Measurements from ENCODE around the gene PTPRK. TPM values are rescaled to one million over a fixed set of nuclear protein-coding genes. Genes with fewer than 3 reads are reported as not detected.

The PTPRK gene
- total RNA-seq, 1 experiment from 2014 or later: 89.3 TPM

DNA sequence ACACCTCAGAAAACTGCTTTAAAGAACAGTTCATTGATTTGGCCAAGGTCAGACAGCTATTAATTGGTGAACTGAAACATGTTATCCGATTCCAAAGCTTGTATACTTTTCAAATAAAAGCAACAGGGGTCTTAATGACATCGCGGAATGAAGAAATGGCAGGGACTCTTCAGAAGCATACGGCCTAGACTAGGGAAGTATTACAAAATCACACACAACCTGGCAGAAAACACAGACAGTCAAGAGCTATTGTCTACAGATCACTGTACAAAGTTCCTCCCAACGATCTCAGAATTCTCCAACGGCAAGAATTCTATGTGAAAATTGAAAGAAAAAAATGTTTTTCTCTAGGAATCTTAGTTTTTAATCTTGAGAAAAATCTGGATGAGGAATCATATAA lies 105.5 kb downstream of the PTPRK start:
- H3K4me2 ChIP-seq: no peak overlapping the region
- H3K27me3 ChIP-seq (ENCODE audit: insufficient read depth, low read depth): no peaks in the 10 kb centered on the region
- no TSS peak for BruUV-seq (replicated peaks)
- intact Hi-C loops (cut with micrococcal nuclease; ENCODE audit: unreplicated experiment): no loop called here
- no peaks in the 10 kb centered on the region; the same call in none of the 2 replicates for H3K36me3 ChIP-seq (ENCODE audit: low read depth)
- no peaks in the 10 kb centered on the region for H4K20me1 ChIP-seq (ENCODE audit: insufficient read depth)
- no peak for DNase-seq
- H3K27ac ChIP-seq: no peak overlapping the region
- TF ChIP-seq, protein P1, sequence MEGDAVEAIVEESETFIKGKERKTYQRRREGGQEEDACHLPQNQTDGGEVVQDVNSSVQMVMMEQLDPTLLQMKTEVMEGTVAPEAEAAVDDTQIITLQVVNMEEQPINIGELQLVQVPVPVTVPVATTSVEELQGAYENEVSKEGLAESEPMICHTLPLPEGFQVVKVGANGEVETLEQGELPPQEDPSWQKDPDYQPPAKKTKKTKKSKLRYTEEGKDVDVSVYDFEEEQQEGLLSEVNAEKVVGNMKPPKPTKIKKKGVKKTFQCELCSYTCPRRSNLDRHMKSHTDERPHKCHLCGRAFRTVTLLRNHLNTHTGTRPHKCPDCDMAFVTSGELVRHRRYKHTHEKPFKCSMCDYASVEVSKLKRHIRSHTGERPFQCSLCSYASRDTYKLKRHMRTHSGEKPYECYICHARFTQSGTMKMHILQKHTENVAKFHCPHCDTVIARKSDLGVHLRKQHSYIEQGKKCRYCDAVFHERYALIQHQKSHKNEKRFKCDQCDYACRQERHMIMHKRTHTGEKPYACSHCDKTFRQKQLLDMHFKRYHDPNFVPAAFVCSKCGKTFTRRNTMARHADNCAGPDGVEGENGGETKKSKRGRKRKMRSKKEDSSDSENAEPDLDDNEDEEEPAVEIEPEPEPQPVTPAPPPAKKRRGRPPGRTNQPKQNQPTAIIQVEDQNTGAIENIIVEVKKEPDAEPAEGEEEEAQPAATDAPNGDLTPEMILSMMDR (conservative IDR thresholded peaks at IDR 0.05): no peak
- TF ChIP-seq EZH2 (IDR thresholded peaks at IDR 0.05; ENCODE audit: low read depth): no peak
- ChIA-PET CTCF (no interaction called here), POLR2A (ENCODE audit: unreplicated experiment) (interaction anchor here (0.7 kb wide), 1 partner anchor 62 kb away, joined by 8 read pairs; no protein-coding TSS in a partner anchor)
- H3K9me3 ChIP-seq (ENCODE audit: insufficient read depth, low read depth): peaks cover 4% of the 10 kb centered on the region; the same call in 1 of the 2 replicates
- no peaks in the 10 kb centered on the region for H3F3A ChIP-seq (ENCODE audit: insufficient read depth, low read depth)
- no peak overlapping the region for H2AFZ ChIP-seq
- no peak overlapping the region for H3K4me3 ChIP-seq
- H3K79me2 ChIP-seq (ENCODE audit: low read depth): peaks cover 40% of the 10 kb centered on the region
- no peaks in the 10 kb centered on the region for H3K9me2 ChIP-seq (ENCODE audit: insufficient read depth)
- H3K4me1 ChIP-seq (replicated peaks; ENCODE audit: insufficient read depth): no peaks in the 10 kb centered on the region

DNA sequence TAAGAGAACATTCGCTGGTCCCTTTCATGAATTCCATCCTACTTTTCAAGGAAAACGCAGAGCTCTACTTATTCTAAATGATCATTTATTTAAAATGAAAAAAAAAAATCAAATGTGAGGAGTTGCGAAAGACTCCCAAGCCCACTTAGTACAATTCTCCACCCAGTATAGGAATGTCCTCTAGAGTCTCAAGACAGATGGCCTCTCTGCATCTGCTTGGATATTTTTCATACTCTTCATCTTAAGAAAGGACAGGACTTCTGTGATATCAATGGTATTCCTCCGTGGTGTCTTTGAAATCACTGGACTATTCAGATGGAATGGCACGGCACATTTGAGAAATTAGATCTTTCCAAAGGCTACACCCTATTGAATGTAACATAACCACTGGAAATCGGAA lies 107.1 kb downstream of the PTPRK start:
- POLR2A ChIA-PET (ENCODE audit: unreplicated experiment): no interaction called here
- Histone ChIP-seq H3K36me3 (ENCODE audit: low read depth) (no peaks in the 10 kb centered on the region; the same call in none of the 2 replicates), H3K79me2 (ENCODE audit: low read depth) (peaks cover 36% of the 10 kb centered on the region), H2AFZ (no peak overlapping the region), H3K27me3 (ENCODE audit: insufficient read depth, low read depth) (no peaks in the 10 kb centered on the region), H4K20me1 (ENCODE audit: insufficient read depth) (no peaks in the 10 kb centered on the region), H3K9me3 (ENCODE audit: insufficient read depth, low read depth) (no peaks in the 10 kb centered on the region), H3K4me3 (no peak overlapping the region), H3K9me2 (ENCODE audit: insufficient read depth) (no peaks in the 10 kb centered on the region), H3F3A (ENCODE audit: insufficient read depth, low read depth) (no peaks in the 10 kb centered on the region), H3K4me2 (no peak overlapping the region), H3K27ac (no peak overlapping the region), H3K4me1 (replicated peaks; ENCODE audit: insufficient read depth) (no peaks in the 10 kb centered on the region)
- no peak for DNase-seq
- intact Hi-C loops (cut with micrococcal nuclease; ENCODE audit: unreplicated experiment): no loop called here
- TF ChIP-seq EZH2 (IDR thresholded peaks at IDR 0.05; ENCODE audit: low read depth): no peak
- CTCF ChIA-PET: no interaction called here
- no TSS peak for BruUV-seq (replicated peaks)

DNA sequence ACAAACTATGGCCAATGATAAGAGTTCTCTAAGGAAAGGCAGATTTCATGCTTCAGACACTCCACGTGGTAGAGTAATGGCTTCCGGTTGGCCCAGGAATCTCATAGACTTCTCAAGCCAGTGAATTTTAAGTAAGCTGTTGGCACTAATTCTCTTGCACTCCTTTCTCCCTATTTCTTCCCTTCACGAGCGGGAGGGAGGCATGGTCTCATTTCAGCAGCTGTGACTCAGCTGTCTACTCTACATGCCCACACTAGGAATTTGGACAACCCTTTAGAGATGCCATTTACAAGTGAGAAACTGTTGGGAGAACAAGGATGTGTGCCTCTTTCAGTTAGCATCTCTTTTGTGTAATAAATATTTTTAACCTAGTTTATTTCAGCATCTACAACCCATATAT lies 107.7 kb downstream of the PTPRK start:
- Histone ChIP-seq H4K20me1 (ENCODE audit: insufficient read depth) (no peaks in the 10 kb centered on the region), H3K4me2 (no peak overlapping the region), H3K36me3 (ENCODE audit: low read depth) (no peaks in the 10 kb centered on the region; the same call in none of the 2 replicates), H3K79me2 (ENCODE audit: low read depth) (peaks cover 36% of the 10 kb centered on the region), H3K27ac (no peak overlapping the region), H3K27me3 (ENCODE audit: insufficient read depth, low read depth) (no peaks in the 10 kb centered on the region), H3K4me1 (replicated peaks; ENCODE audit: insufficient read depth) (no peaks in the 10 kb centered on the region), H3K9me2 (ENCODE audit: insufficient read depth) (no peaks in the 10 kb centered on the region), H3F3A (ENCODE audit: insufficient read depth, low read depth) (no peaks in the 10 kb centered on the region), H3K4me3 (no peak overlapping the region), H2AFZ (no peak overlapping the region), H3K9me3 (ENCODE audit: insufficient read depth, low read depth) (no peaks in the 10 kb centered on the region)
- DNase-seq: no peak
- BruUV-seq (replicated peaks): no TSS peak
- TF ChIP-seq, protein P1 (conservative IDR thresholded peaks at IDR 0.05): no peak
- no peak for TF ChIP-seq EZH2 (IDR thresholded peaks at IDR 0.05; ENCODE audit: low read depth)
- CTCF ChIA-PET: no interaction called here
- POLR2A ChIA-PET (ENCODE audit: unreplicated experiment): no interaction called here
- intact Hi-C loops (cut with micrococcal nuclease; ENCODE audit: unreplicated experiment): no loop called here

DNA sequence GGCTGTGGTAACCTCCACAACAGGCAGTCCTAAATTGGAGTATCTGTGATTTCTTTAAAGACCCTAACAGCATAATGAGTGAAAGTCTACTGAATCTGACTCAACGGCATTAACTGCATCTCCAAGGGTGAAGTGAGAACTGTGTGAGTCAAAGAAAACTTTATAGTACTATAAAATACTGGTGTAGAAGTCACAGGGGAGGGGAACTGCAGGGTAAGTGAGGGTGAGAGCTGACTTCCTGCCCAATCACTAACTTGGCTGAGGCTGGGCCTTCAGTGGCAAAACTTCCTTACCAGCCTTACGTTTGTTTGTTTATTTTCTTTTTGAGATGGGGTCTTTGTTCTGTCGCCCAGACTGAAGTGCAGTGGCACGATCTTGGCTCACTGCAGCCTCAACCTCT lies 109.8 kb downstream of the PTPRK start:
- peaks cover 26% of the 10 kb centered on the region; the same call in 1 of the 2 replicates for H3K79me2 ChIP-seq (ENCODE audit: low read depth)
- intact Hi-C loops (cut with micrococcal nuclease; ENCODE audit: unreplicated experiment): no loop called here
- no peak overlapping the region for H3K4me3 ChIP-seq
- H3K9me3 ChIP-seq (ENCODE audit: insufficient read depth, low read depth): no peaks in the 10 kb centered on the region
- TF ChIP-seq, protein P1 (conservative IDR thresholded peaks at IDR 0.05): no peak
- TF ChIP-seq EZH2 (IDR thresholded peaks at IDR 0.05; ENCODE audit: low read depth): no peak
- H3K4me2 ChIP-seq: no peak overlapping the region
- no peaks in the 10 kb centered on the region; the same call in none of the 2 replicates for H3K36me3 ChIP-seq (ENCODE audit: low read depth)
- no peak overlapping the region for H3K27ac ChIP-seq
- ChIA-PET POLR2A (ENCODE audit: unreplicated experiment) (no interaction called here), CTCF (no interaction called here)
- no peaks in the 10 kb centered on the region for H3K27me3 ChIP-seq (ENCODE audit: insufficient read depth, low read depth)
- DNase-seq: no peak
- no TSS peak for BruUV-seq (replicated peaks)
- H4K20me1 ChIP-seq (ENCODE audit: insufficient read depth): no peaks in the 10 kb centered on the region
- H3K4me1 ChIP-seq (replicated peaks; ENCODE audit: insufficient read depth): no peaks in the 10 kb centered on the region
- no peaks in the 10 kb centered on the region for H3K9me2 ChIP-seq (ENCODE audit: insufficient read depth)
- H3F3A ChIP-seq (ENCODE audit: insufficient read depth, low read depth): no peaks in the 10 kb centered on the region
- no peak overlapping the region for H2AFZ ChIP-seq
